Erythroblast (primary cell): ENCODE results near the gene RRAS2.

ENCODE experiments used
- GATA1 ChIP-seq: IDR thresholded peaks from 2 replicates; pipeline ENCODE4 v1.6.1; 2011; ENCODE audit warnings: low read depth, mild to moderate bottlenecking, control low read depth, low read length, moderate library complexity
- POLR2A ChIP-seq: IDR thresholded peaks from 2 replicates; pipeline ENCODE4 v1.6.1; 2011; ENCODE audit warnings: mild to moderate bottlenecking, low read length

DNA sequence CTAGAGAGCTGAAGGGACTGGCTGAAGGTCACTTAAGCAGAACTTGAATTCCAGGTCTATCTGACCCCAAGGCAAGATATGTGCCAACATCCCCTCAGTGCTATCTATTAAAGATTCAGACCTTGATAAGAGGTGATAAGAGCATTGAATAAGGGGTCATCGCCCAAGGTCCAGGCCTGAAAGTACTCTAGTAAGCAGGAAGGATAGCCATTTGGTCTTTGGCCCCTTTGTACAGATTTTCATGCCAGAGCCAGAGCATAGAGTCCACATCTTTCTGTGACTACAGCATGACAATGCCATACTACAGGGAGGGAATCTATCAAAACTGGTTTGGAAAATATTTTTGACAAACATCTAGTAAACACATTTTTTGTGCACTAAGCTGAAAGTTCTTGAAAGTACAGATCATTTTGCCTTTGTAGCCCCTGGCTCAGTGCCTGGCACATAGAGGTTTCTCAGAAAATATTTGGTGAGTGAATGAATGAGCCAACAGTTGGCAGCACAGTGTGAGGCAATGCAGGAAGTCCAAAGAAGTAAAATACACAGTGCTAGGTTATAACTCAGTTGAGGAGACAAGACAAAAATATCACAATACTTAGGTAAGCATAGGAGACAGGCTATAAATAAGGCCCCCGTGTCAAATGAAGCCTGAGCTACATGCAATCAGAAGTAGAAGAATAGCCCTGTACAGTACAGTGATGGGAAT lies 15.1 kb upstream of the RRAS2 start:
- TF ChIP-seq POLR2A: no peak
- no peak for TF ChIP-seq GATA1
